Testis (tissue), 2 donors: ENCODE data around the gene PDZD8.

Source experiments
- CTCF ChIP-seq, 3 experiments: fragments of 450-650 bp in 2 of 3; fragments of 200-600 bp in 1 of 3; sonication (generic) in 1 of 3; IDR thresholded peaks; one replicate each; pipeline ENCODE4 v1.5.1; 2016 to 2019; ENCODE audit warnings: antibody characterized with exemption in 3 of 3, mild to moderate bottlenecking in 2 of 3, moderate library complexity in 1 of 3
- POLR2A ChIP-seq: fragments of 450-650 bp; IDR thresholded peaks from one replicate; pipeline ENCODE4 v1.6.1; 2017; ENCODE audit warnings: antibody characterized with exemption, mild to moderate bottlenecking, moderate library complexity

GRCh38 chr10:117327262-117327661 lies 48.0 kb downstream of the PDZD8 start:
- TF ChIP-seq CTCF (IDR thresholded peaks at IDR 0.05) = no peak
- TF ChIP-seq POLR2A = no peak
